K562 (cell line): Measurements from ENCODE around the gene VPS33B. TPM values are rescaled to one million over a fixed set of nuclear protein-coding genes. Genes with fewer than 3 reads are reported as not detected.

Experiments
- ATAC-seq: fragments of 200-7000 bp; cut with Tn5 transposase; 3 replicates; pipeline ENCODE4 v1.9.1; 2020; ENCODE audit warnings: moderate library complexity
- BruUV-seq: library from RNA; stranded (reverse); fragments of 400-500 nt; replicated peaks from 2 replicates; lab custom pipeline; 2021; lab: Mats Ljungman, UMichigan
- CTCF ChIA-PET: fragments of 300-600 bp; formaldehyde crosslinking; extraction: SDS; loops from one replicate; lab custom pipeline; 2021; ENCODE audit warnings: low intra/inter-chr PET ratio; lab: Yijun Ruan, JAX
- POLR2A ChIA-PET: fragments of 300-600, 350-650 bp; sonication (Branson Sonifier 250); formaldehyde crosslinking; extraction: SDS; loops from one replicate; lab custom pipeline; 2021; ENCODE audit warnings: antibody characterized with exemption, inconsistent platforms; lab: Yijun Ruan, JAX
- DNase-seq, 4 experiments: peaks; one replicate each; pipeline versions ENCODE4 v3.0.0 to v3.0.0-alpha.2; 2011 to 2018; ENCODE audit warnings: low spot score in 3 of 4, mixed read lengths in 3 of 4; ENCODE audit errors: extremely low read depth in 1 of 4
- FAIRE-seq: peaks from 2 replicates; lab custom pipeline; 2011; peaks lifted over from hg19 to GRCh38; lab: Jason Lieb, UNC
- H2AFZ ChIP-seq: 2 replicates; pipeline ENCODE4 v1.6.0; 2011; ENCODE audit warnings: low read depth, low read length, control low read depth, inconsistent platforms
- H3K27ac ChIP-seq: fragments of 200-600 bp; 3 replicates; pipeline ENCODE4 v1.8.0; 2011; ENCODE audit warnings: low read depth, mild to moderate bottlenecking, control low read depth, inconsistent platforms, low read length, moderate library complexity, mixed read lengths; ENCODE audit errors: extremely low read depth
- H3K27me3 ChIP-seq, 2 experiments: fragments of 300-600 bp in 1 of 2; 2 replicates in 1 of 2; 3 replicates in 1 of 2; pipeline versions ENCODE4 v1.6.0 to v1.8.0; 2011; ENCODE audit warnings: inconsistent platforms in 2 of 2, low read length in 2 of 2, mild to moderate bottlenecking in 1 of 2, mixed read lengths in 1 of 2, moderate library complexity in 1 of 2; ENCODE audit not compliant: control insufficient read depth in 2 of 2, insufficient read depth in 2 of 2
- H3K36me3 ChIP-seq: fragments of 300-600 bp; 3 replicates; pipeline ENCODE4 v1.8.0; 2011; ENCODE audit warnings: mild to moderate bottlenecking, low read length, inconsistent platforms; ENCODE audit not compliant: control insufficient read depth, insufficient read depth
- H3K4me1 ChIP-seq, 2 experiments: fragments of 200-600 bp in 1 of 2; replicated peaks in 1 of 2; 2 replicates in 1 of 2; 3 replicates in 1 of 2; pipeline versions ENCODE4 v1.5.1 to v1.8.0; 2011; ENCODE audit warnings: inconsistent platforms in 2 of 2, low read length in 2 of 2, mild to moderate bottlenecking in 1 of 2, mixed read lengths in 1 of 2, moderate library complexity in 1 of 2; ENCODE audit not compliant: control insufficient read depth in 2 of 2, insufficient read depth in 2 of 2
- H3K4me2 ChIP-seq: 2 replicates; pipeline ENCODE4 v1.6.1; 2011; ENCODE audit warnings: low read length, control low read depth, inconsistent platforms, mixed read lengths; ENCODE audit not compliant: insufficient read depth
- H3K4me3 ChIP-seq: fragments of 200-600 bp; sonication (generic), shearing (Covaris generic); 2 replicates; pipeline ENCODE4 v1.5.1; 2016; ENCODE audit warnings: control low read depth, inconsistent platforms
- H3K79me2 ChIP-seq: fragments of 200-600 bp; 3 replicates; pipeline ENCODE4 v1.8.0; 2011; ENCODE audit warnings: low read length, inconsistent platforms; ENCODE audit not compliant: control insufficient read depth, insufficient read depth
- H3K9ac ChIP-seq, 2 experiments: 2 replicates each; pipeline versions ENCODE4 v1.6.0 to v1.6.1; 2011; ENCODE audit warnings: low read depth in 2 of 2, low read length in 2 of 2, control low read depth in 1 of 2, inconsistent platforms in 1 of 2, mild to moderate bottlenecking in 1 of 2, mixed read lengths in 1 of 2; ENCODE audit not compliant: insufficient read depth in 1 of 2
- H3K9me1 ChIP-seq: one replicate; pipeline ENCODE4 v1.6.0; 2011; ENCODE audit warnings: inconsistent platforms, mild to moderate bottlenecking, low read length, moderate library complexity; ENCODE audit not compliant: control insufficient read depth, insufficient read depth
- H3K9me3 ChIP-seq: replicated peaks from 2 replicates; pipeline ENCODE4 v1.5.1; 2011; ENCODE audit warnings: low read depth, low read length, inconsistent platforms; ENCODE audit not compliant: control insufficient read depth, insufficient read depth
- H4K20me1 ChIP-seq: replicated peaks from 2 replicates; pipeline ENCODE4 v1.6.1; 2011; ENCODE audit warnings: low read length, inconsistent platforms, mixed read lengths; ENCODE audit not compliant: control insufficient read depth, insufficient read depth
- ARID2 ChIP-seq: fragments of 450-650 bp; IDR thresholded peaks from 2 replicates; pipeline ENCODE4 v1.6.1; 2017; ENCODE audit warnings: antibody characterized with exemption, mild to moderate bottlenecking
- BACH1 ChIP-seq: fragments of 200-800 bp; sonication (Bioruptor generic); IDR thresholded peaks from 2 replicates; pipeline ENCODE4 v1.6.1; 2016; ENCODE audit warnings: missing genetic modification characterization, missing compliant biosample characterization
- HDAC3 ChIP-seq: fragments of 450-650 bp; IDR thresholded peaks from 2 replicates; pipeline ENCODE4 v1.6.1; 2018; ENCODE audit warnings: borderline replicate concordance, mild to moderate bottlenecking, moderate library complexity; ENCODE audit not compliant: partially characterized antibody
- KLF16 ChIP-seq: IDR thresholded peaks from 2 replicates; pipeline ENCODE4 v1.6.1; 2016; ENCODE audit warnings: antibody characterized with exemption
- MAFG ChIP-seq: fragments of 450-650 bp; conservative IDR thresholded peaks from 2 replicates; pipeline ENCODE4 v1.6.1; 2016; ENCODE audit warnings: missing genetic modification characterization, missing compliant biosample characterization
- MAX ChIP-seq: sonication (generic); formaldehyde crosslinking; IDR thresholded peaks from 2 replicates; pipeline ENCODE4 v1.9.0; 2022; ENCODE audit warnings: mild to moderate bottlenecking, missing genetic modification reagents
- PRPF4 ChIP-seq: fragments of 200-400 bp; formaldehyde crosslinking; IDR thresholded peaks from one replicate; pipeline ENCODE4 v1.6.1; 2017; ENCODE audit warnings: low read length, low read depth, mild to moderate bottlenecking; ENCODE audit not compliant: insufficient read depth, poor library complexity, severe bottlenecking
- SRSF1 ChIP-seq: fragments of 200-400 bp; formaldehyde crosslinking; IDR thresholded peaks from 2 replicates; pipeline ENCODE4 v1.6.1; 2017; ENCODE audit warnings: mild to moderate bottlenecking, low read depth, low read length, moderate library complexity
- TCF3 ChIP-seq: sonication (generic); formaldehyde crosslinking; IDR thresholded peaks from 2 replicates; pipeline ENCODE4 v1.4.0; 2020; ENCODE audit warnings: mild to moderate bottlenecking, missing genetic modification reagents
- ZBTB17 ChIP-seq: fragments of 450-650 bp; formaldehyde crosslinking; IDR thresholded peaks from 2 replicates; pipeline ENCODE4 v1.4.0; 2020; ENCODE audit warnings: mild to moderate bottlenecking
- ZNF197 ChIP-seq: fragments of 200-800 bp; sonication (Bioruptor generic); IDR thresholded peaks from 2 replicates; pipeline ENCODE4 v1.6.1; 2016; ENCODE audit warnings: low read depth, missing genetic modification characterization, missing compliant biosample characterization
- ZNF583 ChIP-seq: fragments of 250-450 bp; sonication (Bioruptor Pico); IDR thresholded peaks from 2 replicates; pipeline ENCODE4 v1.4.0; 2020
- WGBS: fragments of 100-300 bp; shearing (Covaris generic); methylation state at CpG from one replicate; pipeline ENCODE4 v1.1.6; 2016; ENCODE audit warnings: low coverage, mixed read lengths; ENCODE audit not compliant: insufficient coverage; ENCODE audit errors: missing lambda C conversion rate; 5-methylcytosine and 5-hydroxymethylcytosine counted together
- in situ Hi-C: fragments of 300-500 bp; cut with MboI; formaldehyde crosslinking; loops from 4 replicates; pipeline ENCODE4 v1.15.0; 2018; ENCODE audit warnings: inconsistent platforms, mixed read lengths
- intact Hi-C: fragments of 100-400 bp; cut with micrococcal nuclease; formaldehyde crosslinking; loops from 2 replicates; pipeline ENCODE4 v1.14.2; 2022
- polyA plus RNA-seq, 8 experiments: library from polyadenylated mRNA; depleted of rRNA in 4 of 8; stranded (reverse) in 5 of 8; unstranded in 3 of 8; fragments of >200 nt; fragmentation: Nextera tagmentation in 2 of 8; fragmentation: Illumina TruSeq in 1 of 8; extraction: Ambion mirVana in 2 of 8; extraction: Trizol in 1 of 8; gene quantifications; 2 replicates each; pipeline versions ENCODE4 v1.2.1 to v1.2.3, GENCODE V29; 2011 to 2014; ENCODE audit warnings: inconsistent platforms in 1 of 8, missing spikeins in 1 of 8
- total RNA-seq, 7 experiments: library from RNA; depleted of rRNA in 6 of 7; stranded (reverse); fragments of >200 nt in 6 of 7; fragmentation: Illumina TruSeq in 2 of 7; extraction: Trizol in 2 of 7; gene quantifications; 2 replicates each; pipeline versions ENCODE4 v1.2.1 to v1.2.3, GENCODE V29; 2011 to 2021; ENCODE audit warnings: low replicate concordance in 1 of 7

VPS33B gene
- total and polyA plus RNA-seq, 9 of the 15 experiments (the other 6 are each of a cell fraction or from before 2014, with no cell fraction given) = 9.4 to 25.5 (median 14.8) TPM

- WGBS = 0% methylated on average over 1 of the region's 1 CpG
- H2AFZ ChIP-seq = peak overlapping the region; percentile 64
- in situ Hi-C loops (no loop called here), intact Hi-C loops (no loop called here)
- H3K9me3 ChIP-seq = no peaks in the 10 kb centered on the region
- no peaks in the 10 kb centered on the region for H3K36me3 ChIP-seq
- H3K9ac ChIP-seq = no peak overlapping the region; a peak in 1 of 4 replicates
- peaks cover 3 to 13% of the 10 kb centered on the region in 2 experiments; a peak in 4 of 5 replicates for H3K4me1 ChIP-seq
- POLR2A ChIA-PET = interaction anchor here (1.0 to 2.4 kb wide), 4 partner anchors 20 to 96 kb away, joined by 3 to 7 read pairs (median 4); partner anchors contain the start of genes HDDC3 and PRC1
- H4K20me1 ChIP-seq = no peaks in the 10 kb centered on the region
- no peak overlapping the region for H3K4me3 ChIP-seq
- no peaks in the 10 kb centered on the region for H3K27me3 ChIP-seq
- no peak for TF ChIP-seq HDAC3
- TF ChIP-seq ZBTB17 (CRISPR knock-in tag) = no peak
- no peak for TF ChIP-seq SRSF1
- no peak for TF ChIP-seq ARID2
- TF ChIP-seq TCF3 (CRISPR knock-in tag) = no peak
- no peak for TF ChIP-seq MAFG
- TF ChIP-seq PRPF4 = no peak
- no peak for TF ChIP-seq MAX
- TF ChIP-seq BACH1 (tag) = no peak
- TF ChIP-seq ZNF583 = no peak
- TF ChIP-seq ZNF197 = no peak
- no peak for TF ChIP-seq KLF16
- no peak overlapping the region for H3K4me2 ChIP-seq
- H3K9me1 ChIP-seq = no peaks in the 10 kb centered on the region
- peaks cover 3% of the 10 kb centered on the region; the same call in 2 of the 3 replicates for H3K79me2 ChIP-seq
- DNase-seq (no peak), ATAC-seq (peak; percentile 39), FAIRE-seq (peak; percentile 80)
- no peak overlapping the region for H3K27ac ChIP-seq
- CTCF ChIA-PET = no interaction called here
- no TSS peak for BruUV-seq
These were observed 5.3 kb upstream of the VPS33B start for GRCh38 chr15:91027677-91028076.
